Smooth muscle cell (in vitro differentiated cells): Measurements from ENCODE around the gene FMN2. TPM values are rescaled to one million over a fixed set of nuclear protein-coding genes. Genes with fewer than 3 reads are reported as not detected.

Source experiments
- DNase-seq: peaks from one replicate; lab custom pipeline; 2025; ENCODE audit not compliant: unreplicated experiment; lab: John Stamatoyannopoulos, UW
- H2AFZ ChIP-seq: fragments of 200-600 bp; sonication (generic); 2 replicates; pipeline ENCODE4 v1.6.0; 2016; ENCODE audit warnings: antibody characterized with exemption, low read depth, mild to moderate bottlenecking
- H3F3A ChIP-seq: fragments of 200-600 bp; sonication (generic); 2 replicates; pipeline ENCODE4 v1.6.0; 2017; ENCODE audit warnings: antibody characterized with exemption, low read depth
- H3K27ac ChIP-seq: fragments of 200-600 bp; sonication (generic); 2 replicates; pipeline ENCODE4 v1.5.1; 2016; ENCODE audit warnings: low read depth, mild to moderate bottlenecking
- H3K27me3 ChIP-seq: fragments of 200-600 bp; sonication (generic); 2 replicates; pipeline ENCODE4 v1.6.1; 2016; ENCODE audit warnings: low read depth, mild to moderate bottlenecking
- H3K36me3 ChIP-seq: fragments of 200-600 bp; sonication (generic); 2 replicates; pipeline ENCODE4 v1.5.1; 2016; ENCODE audit warnings: low read depth
- H3K4me1 ChIP-seq: fragments of 200-600 bp; sonication (generic); 2 replicates; pipeline ENCODE4 v1.5.1; 2016; ENCODE audit warnings: low read depth
- H3K4me2 ChIP-seq: fragments of 200-600 bp; sonication (generic); 2 replicates; pipeline ENCODE4 v1.6.0; 2016; ENCODE audit warnings: mild to moderate bottlenecking
- H3K4me3 ChIP-seq: fragments of 200-600 bp; sonication (generic); 2 replicates; pipeline ENCODE4 v1.5.1; 2016; ENCODE audit warnings: mild to moderate bottlenecking
- H3K79me2 ChIP-seq: fragments of 200-600 bp; sonication (generic); 2 replicates; pipeline ENCODE4 v1.6.0; 2016; ENCODE audit warnings: low read depth, mild to moderate bottlenecking
- H3K9ac ChIP-seq: fragments of 200-600 bp; sonication (generic); 2 replicates; pipeline ENCODE4 v1.6.0; 2016; ENCODE audit warnings: low read depth
- H3K9me3 ChIP-seq: fragments of 200-600 bp; sonication (generic); replicated peaks from 2 replicates; pipeline ENCODE4 v1.5.1; 2016; ENCODE audit warnings: low read depth
- H4K20me1 ChIP-seq: fragments of 200-600 bp; sonication (generic); 2 replicates; pipeline ENCODE4 v1.6.0; 2016; ENCODE audit warnings: low read depth
- CTCF ChIP-seq: fragments of 200-600 bp; sonication (generic); IDR thresholded peaks from 2 replicates; pipeline ENCODE4 v1.5.1; 2017; ENCODE audit warnings: borderline replicate concordance, mild to moderate bottlenecking, antibody characterized with exemption; ENCODE audit not compliant: insufficient read depth, poor library complexity, severe bottlenecking
- WGBS: methylation state at CpG from one replicate; pipeline ENCODE4 v1.1.7; 2016; ENCODE audit warnings: low lambda C conversion rate; 5-methylcytosine and 5-hydroxymethylcytosine counted together
- polyA plus RNA-seq: library from polyadenylated mRNA; unstranded; fragments of >200 nt; fragmentation: Nextera tagmentation; extraction: Ambion mirVana; gene quantifications from 2 replicates; pipeline ENCODE4 v1.2.1, GENCODE V29; 2016
- total RNA-seq: library from RNA; depleted of rRNA; stranded (reverse); fragments of >200 nt; gene quantifications from 2 replicates; pipeline ENCODE4 v1.2.3, GENCODE V29; 2014

FMN2 gene
- total and polyA plus RNA-seq, 2 experiments from 2014 or later: 1.9 to 6.2 TPM

- Histone ChIP-seq H3K4me3 (no peak overlapping the region), H3K4me1 (no peaks in the 10 kb centered on the region), H3K27me3 (no peaks in the 10 kb centered on the region), H2AFZ (no peak overlapping the region), H3K4me2 (no peak overlapping the region), H3K9ac (no peak overlapping the region), H4K20me1 (no peaks in the 10 kb centered on the region), H3K79me2 (no peaks in the 10 kb centered on the region), H3K27ac (no peak overlapping the region), H3F3A (peaks cover 7% of the 10 kb centered on the region), H3K36me3 (no peaks in the 10 kb centered on the region), H3K9me3 (no peaks in the 10 kb centered on the region)
- WGBS: 79% methylated on average over 4 of the region's 4 CpGs
- TF ChIP-seq CTCF: no peak
- DNase-seq: no peak
Observed at GRCh38 chr1:240506176-240506575, 414.5 kb downstream of the FMN2 start.

- no peak for TF ChIP-seq CTCF
- Histone ChIP-seq H3F3A (peaks cover 6% of the 10 kb centered on the region), H3K9me3 (no peaks in the 10 kb centered on the region), H2AFZ (no peak overlapping the region), H3K27ac (no peak overlapping the region), H3K36me3 (no peaks in the 10 kb centered on the region), H3K4me1 (no peaks in the 10 kb centered on the region), H3K4me2 (no peak overlapping the region), H3K9ac (no peak overlapping the region), H3K27me3 (no peaks in the 10 kb centered on the region), H3K79me2 (no peaks in the 10 kb centered on the region), H3K4me3 (no peak overlapping the region), H4K20me1 (no peaks in the 10 kb centered on the region)
- 41% methylated on average over 3 of the region's 3 CpGs for WGBS
- no peak for DNase-seq
Observed at GRCh38 chr1:240508201-240508600, 416.5 kb downstream of the FMN2 start.

GRCh38 chr1:240508950-240509349, 417.3 kb downstream of the FMN2 start:
- Histone ChIP-seq H3K9me3 (no peaks in the 10 kb centered on the region), H3K79me2 (no peaks in the 10 kb centered on the region), H3K4me1 (no peaks in the 10 kb centered on the region), H3K36me3 (no peaks in the 10 kb centered on the region), H3K27me3 (no peaks in the 10 kb centered on the region), H3K9ac (no peak overlapping the region), H3F3A (no peaks in the 10 kb centered on the region), H4K20me1 (no peaks in the 10 kb centered on the region), H2AFZ (no peak overlapping the region), H3K4me3 (no peak overlapping the region), H3K4me2 (no peak overlapping the region), H3K27ac (no peak overlapping the region)
- no peak for TF ChIP-seq CTCF
- DNase-seq: no peak
- WGBS: 40% methylated on average over 2 of the region's 2 CpGs

- Histone ChIP-seq H3K27me3 (no peaks in the 10 kb centered on the region), H3K4me1 (no peaks in the 10 kb centered on the region)
Observed at GRCh38 chr1:240511789-240512188, 420.1 kb downstream of the FMN2 start.

More at GRCh38 chr1:240511789-240512188, 420.1 kb downstream of the FMN2 start:
- Histone ChIP-seq H3K4me2 (no peak overlapping the region), H4K20me1 (no peaks in the 10 kb centered on the region), H3K27ac (no peak overlapping the region), H2AFZ (no peak overlapping the region), H3F3A (no peaks in the 10 kb centered on the region), H3K79me2 (no peaks in the 10 kb centered on the region), H3K9ac (no peak overlapping the region), H3K4me3 (no peak overlapping the region), H3K9me3 (no peaks in the 10 kb centered on the region), H3K36me3 (no peaks in the 10 kb centered on the region)
- TF ChIP-seq CTCF: no peak
- no peak for DNase-seq
